NCI-H526 treated with DMSO at 0.1 percent for 48 hours (cell line): Measurements from ENCODE around the gene RAP1GAP2.
"Not testable (repeated sequence)": the region's sequence is repeated elsewhere in the genome, so short reads cannot be mapped to it uniquely, and the experiment has no call there.

Source experiments
- DNase-seq: peaks from one replicate; lab custom pipeline; 2025; lab: John Stamatoyannopoulos, UW

The RAP1GAP2 gene

GRCh38 chr17:3025421-3026124 is 229.3 kb downstream of the RAP1GAP2 start:
- DNase-seq, result no peak

- no peak for DNase-seq
Measured at GRCh38 chr17:3026125-3026855, 230.1 kb downstream of the RAP1GAP2 start.

GRCh38 chr17:3026856-3027751 is 230.9 kb downstream of the RAP1GAP2 start:
- no peak for DNase-seq

- no peak for DNase-seq
Measured at GRCh38 chr17:3027786-3028532, 231.7 kb downstream of the RAP1GAP2 start.

DNA sequence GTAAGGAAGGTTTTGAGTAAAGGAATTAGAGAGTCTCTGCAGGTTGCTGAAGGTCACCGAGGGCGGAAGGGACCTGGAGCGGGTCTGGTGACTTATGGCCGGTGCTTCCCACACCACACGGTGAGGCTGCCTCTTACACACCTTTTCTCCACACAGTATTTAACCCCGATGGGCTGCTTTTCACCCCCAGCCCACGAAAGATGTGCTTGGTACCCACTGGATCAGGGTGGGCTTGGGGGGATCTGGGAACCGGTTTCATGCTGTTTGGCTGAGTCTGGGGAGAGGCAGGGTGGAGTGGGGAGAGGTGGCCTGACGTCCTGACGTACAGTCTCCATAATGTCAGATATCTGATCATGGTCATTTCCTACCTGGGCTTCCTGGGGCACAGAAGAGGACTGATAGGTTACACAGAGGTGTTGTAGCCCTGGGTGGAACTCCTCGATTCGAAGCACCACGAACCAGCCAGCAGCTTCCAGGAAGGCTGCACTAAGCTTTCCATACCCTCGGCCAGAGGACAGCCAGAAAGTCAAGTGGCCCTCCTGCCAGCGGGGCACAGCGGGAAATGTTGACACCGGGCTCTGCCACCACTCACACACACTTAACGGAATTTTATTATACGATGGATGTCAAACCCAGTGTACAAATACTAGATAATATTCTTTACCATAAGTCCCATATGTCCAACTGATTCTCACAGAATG is 233.1 kb downstream of the RAP1GAP2 start:
- DNase-seq, result no peak

GRCh38 chr17:3030096-3030495 is 233.9 kb downstream of the RAP1GAP2 start:
- DNase-seq, result no peak

GRCh38 chr17:3030852-3031470 is 234.7 kb downstream of the RAP1GAP2 start:
- DNase-seq, result not testable (repeated sequence)

GRCh38 chr17:3032258-3033247 is 236.3 kb downstream of the RAP1GAP2 start:
- no peak for DNase-seq

GRCh38 chr17:3033248-3033640 is 237.0 kb downstream of the RAP1GAP2 start:
- no peak for DNase-seq

DNA sequence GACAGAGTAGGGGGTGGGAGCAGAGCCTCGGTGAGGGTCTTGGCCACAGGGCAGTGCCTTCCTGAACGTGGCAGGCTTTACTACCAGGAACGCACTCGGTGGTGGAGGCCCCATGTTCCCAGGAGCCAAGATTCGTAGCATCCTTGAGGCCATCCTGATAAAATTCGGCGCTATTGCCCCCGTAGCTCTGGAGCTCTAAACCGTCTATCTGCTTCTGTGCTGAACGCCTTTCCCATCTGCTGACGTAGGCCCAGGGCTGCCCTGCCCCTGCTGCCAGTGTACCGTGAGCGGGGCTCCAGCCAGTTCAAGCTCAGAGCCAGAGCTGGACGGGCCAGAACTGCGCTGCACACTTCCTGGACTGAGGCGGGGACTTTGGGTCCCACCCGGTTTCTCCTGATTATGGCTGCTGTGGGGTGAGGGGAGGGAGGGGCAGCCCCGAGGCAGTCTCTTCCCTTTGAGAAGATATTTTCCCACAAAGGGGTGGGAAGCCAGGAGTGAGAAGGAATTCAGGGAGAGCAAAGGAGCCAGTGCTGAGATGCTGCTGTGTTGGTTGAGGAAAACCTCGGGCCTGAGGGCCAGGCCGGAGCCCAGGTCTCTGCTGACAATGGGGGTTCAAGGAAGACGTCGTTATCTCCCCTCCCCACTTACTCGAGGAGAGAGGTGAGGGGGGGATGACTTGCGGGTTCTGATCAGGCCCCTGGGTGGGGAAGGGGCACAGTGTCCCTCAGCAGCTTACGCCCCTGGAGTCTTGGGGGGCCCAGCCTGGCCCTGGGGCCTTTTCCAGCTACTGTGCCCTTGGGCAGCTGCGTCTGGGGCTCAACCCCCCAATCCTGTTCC is 237.7 kb downstream of the RAP1GAP2 start:
- DNase-seq, result no peak

- DNase-seq, result no peak
Measured at GRCh38 chr17:3034578-3034920, 238.3 kb downstream of the RAP1GAP2 start.

- no peak for DNase-seq
Measured at GRCh38 chr17:3035256-3035967, 239.2 kb downstream of the RAP1GAP2 start.

DNA sequence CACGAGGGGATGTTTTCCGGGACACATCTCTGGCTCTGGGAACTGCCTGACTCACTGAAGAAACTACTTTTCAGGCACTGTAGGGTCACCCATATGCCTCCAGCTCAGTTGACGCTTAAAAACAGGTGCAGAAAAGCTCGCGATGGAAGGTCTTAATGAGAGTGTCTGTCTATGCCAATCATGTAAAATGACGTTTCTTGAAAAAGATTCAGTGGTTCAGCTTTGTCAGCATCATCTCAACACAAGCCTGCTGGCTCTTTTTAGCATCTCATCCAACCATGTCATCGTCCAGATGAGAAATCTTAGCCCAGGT is 239.7 kb downstream of the RAP1GAP2 start:
- DNase-seq, result no peak

GRCh38 chr17:3036800-3037199 is 240.6 kb downstream of the RAP1GAP2 start:
- DNase-seq, result no peak

- no peak for DNase-seq
Measured at GRCh38 chr17:3037259-3037658, 241.0 kb downstream of the RAP1GAP2 start.

- no peak for DNase-seq
Measured at GRCh38 chr17:3038941-3039340, 242.7 kb downstream of the RAP1GAP2 start.

GRCh38 chr17:3039736-3040135 is 243.5 kb downstream of the RAP1GAP2 start:
- no peak for DNase-seq

- DNase-seq, result no peak
Measured at GRCh38 chr17:3040882-3041281, 244.6 kb downstream of the RAP1GAP2 start.
